GM12875 (cell line): ENCODE data around the gene SH2B2.

Source experiments
- H3K4me3 ChIP-seq: one replicate; pipeline ENCODE4 v1.5.1; 2011; ENCODE audit warnings: low read depth, low read length, control low read depth
- CTCF ChIP-seq: IDR thresholded peaks from 2 replicates; pipeline ENCODE4 v1.5.1; 2011; ENCODE audit warnings: low read depth, mild to moderate bottlenecking, control low read depth, inconsistent platforms, low read length, moderate library complexity, borderline replicate concordance; ENCODE audit not compliant: insufficient read depth

The SH2B2 gene

DNA sequence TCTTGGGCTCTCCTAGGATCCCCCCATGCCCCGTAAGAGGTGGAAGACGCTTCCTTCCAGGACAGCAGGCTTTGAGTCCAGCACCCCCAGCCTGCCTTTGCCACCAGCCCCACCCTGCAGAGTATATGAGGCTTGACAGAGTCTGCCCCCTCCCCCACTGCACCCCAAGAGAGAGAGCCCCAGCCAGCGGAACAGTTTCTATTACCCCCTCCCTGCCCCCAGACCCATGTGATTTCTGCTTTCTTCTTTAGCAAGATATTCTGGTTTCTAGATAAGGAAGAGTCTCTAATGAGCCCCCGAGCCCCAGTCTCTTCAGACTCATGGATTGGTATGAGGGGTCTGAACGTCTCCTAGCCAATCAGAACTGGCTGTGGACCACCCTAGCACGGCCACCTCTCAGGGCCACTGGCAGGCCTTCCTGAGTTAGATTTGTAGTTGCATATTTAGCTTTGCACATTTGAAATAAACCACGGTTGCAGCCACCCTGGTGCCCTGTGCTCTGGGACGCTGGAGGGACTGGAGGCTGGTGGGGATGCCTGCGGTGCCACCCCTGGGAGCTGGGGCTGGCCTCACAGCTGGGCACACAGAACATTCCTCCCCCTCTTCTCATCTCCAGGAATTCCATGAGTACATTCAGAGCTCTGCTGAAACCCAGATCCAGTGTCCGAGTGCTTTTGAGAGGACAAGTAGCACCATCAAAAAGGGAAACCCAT lies 3.0 kb upstream of the SH2B2 start:
- TF ChIP-seq CTCF = no peak
- H3K4me3 ChIP-seq = no peak overlapping the region

GRCh38 chr7:102284399-102284798 lies 2.3 kb upstream of the SH2B2 start:
- TF ChIP-seq CTCF = no peak
- no peak overlapping the region for H3K4me3 ChIP-seq

DNA sequence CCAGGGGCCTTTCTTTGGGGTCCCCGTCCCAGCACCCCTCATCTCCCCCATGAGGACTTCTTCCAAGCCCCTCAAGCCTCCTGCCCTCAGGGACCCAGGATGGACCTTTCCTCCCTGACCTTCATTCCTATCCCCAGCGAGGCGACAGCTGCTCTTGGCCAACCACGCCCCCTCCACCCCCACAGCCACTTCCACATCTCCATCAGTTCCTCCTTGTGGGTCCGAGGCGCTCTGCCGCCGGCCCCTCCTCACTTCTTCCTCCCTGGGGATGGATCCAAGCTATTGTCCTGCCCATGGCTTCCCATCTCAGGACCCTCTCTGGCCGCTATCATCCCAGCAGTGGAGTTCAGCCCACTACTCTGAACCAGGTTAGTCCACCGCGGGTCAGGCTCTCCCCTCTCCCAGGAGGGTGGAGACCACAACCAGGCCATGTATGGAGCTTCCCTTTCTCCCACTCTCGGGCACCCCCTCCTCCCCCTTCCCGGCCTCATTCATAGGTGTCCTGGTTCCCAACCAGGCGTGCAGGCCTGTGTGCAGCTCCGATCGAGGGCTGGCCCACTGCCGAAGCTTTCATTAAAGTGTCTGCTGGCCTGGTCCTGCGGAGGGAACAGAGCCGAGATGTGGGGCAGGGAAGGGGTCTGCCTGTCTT lies 1.7 kb upstream of the SH2B2 start:
- TF ChIP-seq CTCF = no peak
- no peak overlapping the region for H3K4me3 ChIP-seq

GRCh38 chr7:102285540-102286236 lies 980 bp upstream of the SH2B2 start:
- no peak for TF ChIP-seq CTCF
- H3K4me3 ChIP-seq = peak overlapping the region; percentile 74

- peak overlapping the region; percentile 97 for H3K4me3 ChIP-seq
- no peak for TF ChIP-seq CTCF
These were observed 678 bp downstream of the SH2B2 start for GRCh38 chr7:102287111-102287980.

DNA sequence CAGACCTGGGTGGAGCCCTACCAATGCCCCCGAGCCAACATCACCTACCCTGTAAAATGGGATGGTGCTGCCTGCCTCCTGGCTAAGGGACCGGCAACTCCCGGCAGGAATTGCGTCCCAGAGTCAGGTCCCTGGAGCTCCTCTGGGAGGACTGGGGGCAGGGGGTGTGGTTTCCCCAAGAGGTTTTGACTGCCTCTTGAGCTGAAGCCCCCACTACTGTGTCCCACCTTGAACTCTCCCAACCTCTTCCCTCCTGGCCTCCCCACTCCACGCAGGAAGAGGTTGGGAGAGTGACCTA lies 1.3 kb downstream of the SH2B2 start:
- TF ChIP-seq CTCF = no peak
- H3K4me3 ChIP-seq = peak overlapping the region; percentile 97
